Activated T-cell treated with anti-CD3 and anti-CD28 coated beads, Interleukin-2, amount 50 U/mL, for 24 hours (primary cell): ENCODE data around the gene C17orf78.
"Not testable (repeated sequence)": the region's sequence is repeated elsewhere in the genome, so short reads cannot be mapped to it uniquely, and the experiment has no call there.

Experiments used
- DNase-seq: peaks from one replicate; pipeline ENCODE4 v3.0.0-alpha.2; 2020
- H3K27ac Mint-ChIP-seq: 2 replicates; pipeline ENCODE4 v1.8.0; 2020; ENCODE audit warnings: mild to moderate bottlenecking, mixed read lengths
- H3K27me3 Mint-ChIP-seq: 2 replicates; pipeline ENCODE4 v1.8.0; 2020; ENCODE audit warnings: mixed read lengths
- H3K36me3 Mint-ChIP-seq: 2 replicates; pipeline ENCODE4 v1.8.0; 2020; ENCODE audit warnings: low read depth, mixed read lengths
- H3K4me1 Mint-ChIP-seq: 2 replicates; pipeline ENCODE4 v1.8.0; 2020; ENCODE audit warnings: low read depth, mixed read lengths
- H3K4me3 Mint-ChIP-seq: 2 replicates; pipeline ENCODE4 v1.8.0; 2020; ENCODE audit warnings: mild to moderate bottlenecking, moderate library complexity, mixed read lengths
- H3K9me3 Mint-ChIP-seq: 2 replicates; pipeline ENCODE4 v1.8.0; 2020; ENCODE audit warnings: mixed read lengths

The C17orf78 gene

DNA sequence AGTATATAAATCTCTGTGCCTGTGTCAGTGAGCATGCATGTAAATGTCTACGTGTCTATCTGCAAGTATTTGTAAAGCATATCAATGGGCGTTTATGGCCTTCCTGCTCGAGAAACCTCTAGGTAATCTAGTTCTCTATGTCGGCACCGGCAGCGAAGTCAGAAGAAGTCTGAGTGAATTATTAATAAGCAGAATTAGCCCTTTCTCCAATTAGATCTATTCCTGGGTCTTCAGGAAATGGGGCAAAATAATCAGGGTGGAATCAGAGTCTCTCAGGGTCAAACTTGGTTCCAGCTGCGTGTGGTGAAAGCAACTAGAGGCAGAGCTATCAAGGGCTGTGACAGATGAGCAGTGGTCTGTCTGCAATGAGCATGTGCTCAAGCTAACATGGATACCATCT is at the start of gene C17orf78:
Gene C17orf78 (plus strand): TSS at position 280 of the 400 bp plus-strand sequence. CDS start 108 bp downstream, at position 388.
- H3K4me3 Mint-ChIP-seq = no peak within 1 kb of the TSS
- no peak for DNase-seq
- no peaks in the 10 kb centered on the region for H3K36me3 Mint-ChIP-seq
- no peaks in the 10 kb centered on the region for H3K9me3 Mint-ChIP-seq
- no peak within 1 kb of the TSS for H3K27ac Mint-ChIP-seq
- no peaks in the 10 kb centered on the region for H3K27me3 Mint-ChIP-seq
- peaks cover 5% of the 10 kb centered on the region for H3K4me1 Mint-ChIP-seq

DNA sequence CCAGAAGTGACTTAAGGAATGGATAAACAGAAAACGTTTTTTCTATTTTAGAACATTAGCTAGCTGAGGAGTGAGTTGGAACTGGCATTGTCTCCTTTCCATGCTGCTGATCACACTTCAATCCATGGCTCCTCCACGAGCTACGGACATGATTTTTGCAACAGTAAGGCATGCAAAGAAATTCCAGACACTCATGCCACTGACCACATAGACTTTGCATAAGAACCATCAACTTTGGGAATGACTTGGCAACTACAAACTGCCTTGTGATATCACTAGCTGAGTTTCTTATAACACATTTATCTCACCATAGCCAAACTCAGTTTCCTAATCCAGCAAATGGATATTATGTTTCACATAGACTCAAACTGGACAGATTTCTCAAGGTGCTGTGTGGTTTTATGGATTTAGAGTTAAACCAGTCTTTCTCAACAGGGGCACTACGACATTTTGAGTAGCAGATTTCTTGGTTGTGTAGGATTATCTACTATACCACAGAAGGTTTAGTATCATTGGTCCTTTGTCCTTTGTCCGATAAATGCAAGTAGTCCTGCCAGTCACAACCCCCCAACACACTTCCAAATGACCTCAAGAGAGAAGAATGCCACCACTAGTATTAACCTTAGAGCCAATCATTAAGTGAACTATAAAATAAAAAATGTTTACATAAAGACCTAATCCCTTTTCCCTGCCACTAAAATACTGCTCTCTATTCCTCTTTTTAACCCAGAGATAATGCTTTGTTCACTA is 48.3 kb upstream of the C17orf78 start:
- Mint-ChIP-seq H3K27ac (no peak overlapping the region), H3K36me3 (peaks cover 76% of the 10 kb centered on the region), H3K4me3 (no peak overlapping the region), H3K27me3 (no peaks in the 10 kb centered on the region), H3K4me1 (no peaks in the 10 kb centered on the region), H3K9me3 (no peaks in the 10 kb centered on the region)
- no peak for DNase-seq

DNA sequence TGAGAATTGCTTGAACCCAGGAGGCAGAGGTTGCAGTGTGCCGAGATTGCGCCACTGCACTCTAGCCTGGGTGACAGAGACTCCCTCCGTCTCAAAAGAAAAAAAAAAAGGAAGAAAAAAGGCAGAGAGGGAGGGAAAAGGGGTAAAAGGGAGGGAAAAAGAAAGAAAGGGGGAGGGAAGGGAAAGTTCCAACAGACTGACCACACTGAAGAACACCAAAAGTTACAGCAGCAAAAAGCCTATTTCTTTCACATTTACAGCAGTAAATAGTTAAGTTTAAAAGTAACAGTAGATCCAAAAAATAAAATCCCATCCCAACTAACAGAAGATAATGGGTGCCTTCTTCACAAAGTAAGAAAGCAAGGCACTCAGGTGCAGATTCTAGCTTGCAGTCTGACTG is 36.9 kb upstream of the C17orf78 start:
- no peaks in the 10 kb centered on the region for H3K9me3 Mint-ChIP-seq
- peaks cover 67% of the 10 kb centered on the region for H3K36me3 Mint-ChIP-seq
- no peaks in the 10 kb centered on the region for H3K27me3 Mint-ChIP-seq
- H3K27ac Mint-ChIP-seq = no peak overlapping the region
- DNase-seq = no peak
- H3K4me3 Mint-ChIP-seq = no peak overlapping the region
- H3K4me1 Mint-ChIP-seq = peaks cover 1% of the 10 kb centered on the region

DNA sequence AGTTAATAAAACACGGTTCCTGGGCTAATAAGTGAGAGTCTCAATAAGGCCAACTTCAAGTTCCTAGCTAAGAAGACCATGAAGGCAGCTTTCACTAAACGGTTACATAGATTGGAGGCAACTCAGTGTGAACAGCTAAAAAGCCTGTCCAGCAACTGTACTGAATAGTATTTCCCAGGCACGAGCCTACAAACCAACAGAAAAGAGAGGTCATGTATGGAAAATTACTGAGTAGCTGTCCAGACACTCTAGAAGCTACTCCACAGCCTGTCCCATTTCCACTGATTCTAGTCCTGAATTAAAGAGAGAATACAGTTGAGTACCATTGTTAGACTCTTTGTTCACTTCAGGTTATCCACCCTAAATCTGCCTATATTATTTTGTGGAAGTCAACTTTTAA is 36.5 kb upstream of the C17orf78 start:
- peaks cover 1% of the 10 kb centered on the region for H3K4me1 Mint-ChIP-seq
- H3K4me3 Mint-ChIP-seq = no peak overlapping the region
- H3K27ac Mint-ChIP-seq = no peak overlapping the region
- H3K27me3 Mint-ChIP-seq = no peaks in the 10 kb centered on the region
- no peaks in the 10 kb centered on the region for H3K9me3 Mint-ChIP-seq
- no peak for DNase-seq
- H3K36me3 Mint-ChIP-seq = peaks cover 65% of the 10 kb centered on the region

DNA sequence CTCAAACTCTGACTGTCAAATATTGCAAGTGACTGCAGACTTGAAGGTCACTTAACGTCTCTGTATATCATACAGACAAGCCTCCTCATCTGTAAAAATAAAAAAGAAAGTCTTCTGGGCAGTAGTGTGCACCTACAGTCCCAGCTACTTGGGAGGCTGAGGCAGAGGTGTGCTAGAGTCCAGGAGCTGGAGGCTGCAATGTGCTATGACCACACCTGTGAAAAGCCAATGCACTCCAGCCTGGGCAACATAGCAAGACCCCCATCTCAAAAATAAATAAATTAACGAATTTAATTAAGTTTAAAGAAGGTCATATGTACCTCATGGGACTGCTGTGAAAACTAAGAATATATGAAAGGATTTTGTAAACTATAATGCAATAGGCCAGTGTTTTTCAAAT is 35.0 kb upstream of the C17orf78 start:
- no peak overlapping the region for H3K27ac Mint-ChIP-seq
- no peak for DNase-seq
- H3K36me3 Mint-ChIP-seq = peaks cover 66% of the 10 kb centered on the region
- H3K4me1 Mint-ChIP-seq = peaks cover 13% of the 10 kb centered on the region
- H3K9me3 Mint-ChIP-seq = no peaks in the 10 kb centered on the region
- H3K4me3 Mint-ChIP-seq = no peak overlapping the region
- no peaks in the 10 kb centered on the region for H3K27me3 Mint-ChIP-seq

DNA sequence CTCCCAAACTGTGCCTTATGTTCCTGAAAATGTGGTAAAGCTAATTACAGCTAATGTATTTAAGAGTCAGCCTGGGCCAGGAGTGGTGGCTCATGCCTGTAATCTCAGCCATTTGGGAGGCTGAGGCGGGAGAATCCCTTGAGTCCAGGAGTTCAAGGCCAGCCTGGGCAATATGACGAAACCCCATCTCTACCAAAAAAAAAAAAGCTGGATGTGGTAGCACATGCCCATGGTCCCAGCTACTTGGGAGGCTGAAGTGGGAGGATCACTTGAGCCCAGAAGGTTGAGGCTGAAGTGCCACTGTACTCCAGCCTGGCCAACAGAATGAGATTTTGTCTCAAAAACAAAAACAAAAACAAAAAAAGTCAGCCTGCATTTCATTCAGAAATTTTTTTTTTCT is 33.2 kb upstream of the C17orf78 start:
- H3K4me1 Mint-ChIP-seq = peaks cover 19% of the 10 kb centered on the region
- H3K27ac Mint-ChIP-seq = no peak overlapping the region
- H3K9me3 Mint-ChIP-seq = no peaks in the 10 kb centered on the region
- DNase-seq = no peak
- H3K36me3 Mint-ChIP-seq = peaks cover 64% of the 10 kb centered on the region
- no peaks in the 10 kb centered on the region for H3K27me3 Mint-ChIP-seq
- no peak overlapping the region for H3K4me3 Mint-ChIP-seq

DNA sequence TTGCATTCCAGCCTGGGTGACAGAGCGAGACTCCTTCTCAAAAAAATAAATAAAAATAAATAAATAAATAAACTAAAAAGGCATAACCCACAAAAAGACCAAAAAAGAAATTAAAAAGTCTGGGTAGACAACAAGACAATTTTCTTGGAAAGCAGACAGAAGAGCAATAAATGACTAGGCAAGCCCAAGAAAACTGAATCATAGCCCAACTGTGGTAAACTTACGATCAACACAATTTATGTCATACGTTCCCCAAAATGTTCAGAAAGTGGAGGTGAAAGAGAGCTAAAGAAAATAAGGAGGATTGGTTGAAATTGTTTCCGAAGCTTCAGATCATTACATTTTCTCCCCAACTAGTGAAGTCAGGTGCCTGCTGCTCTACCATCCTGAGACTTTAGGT is 31.3 kb upstream of the C17orf78 start:
- Mint-ChIP-seq H3K4me3 (no peak overlapping the region), H3K27me3 (no peaks in the 10 kb centered on the region), H3K4me1 (peaks cover 19% of the 10 kb centered on the region), H3K36me3 (peaks cover 59% of the 10 kb centered on the region), H3K27ac (peak overlapping the region; percentile 24), H3K9me3 (no peaks in the 10 kb centered on the region)
- no peak for DNase-seq

DNA sequence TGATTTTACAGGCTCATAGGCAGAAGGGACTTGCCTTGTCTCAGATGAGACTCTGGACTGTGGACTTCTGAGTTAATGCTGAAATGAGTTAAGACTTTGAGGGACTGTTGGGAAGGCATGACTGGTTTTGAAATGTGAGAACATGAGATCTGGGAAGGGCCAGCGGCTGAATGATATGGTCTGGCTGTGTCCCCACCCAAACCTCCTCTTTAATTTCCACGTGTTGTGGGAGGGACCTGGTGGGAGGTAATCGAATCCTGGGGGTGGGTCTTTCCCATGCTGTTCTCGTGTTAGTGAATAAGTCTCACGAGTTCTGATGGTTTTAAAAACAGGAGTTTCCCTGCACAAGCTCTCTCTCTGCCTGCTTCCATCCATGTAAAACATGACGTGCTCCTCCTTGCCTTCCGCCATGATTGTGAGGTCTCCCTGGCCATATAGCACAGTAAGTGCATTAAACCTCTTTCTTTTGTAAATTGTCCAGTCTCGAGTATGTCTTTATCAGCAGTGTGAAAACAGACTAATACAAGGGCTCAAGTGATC is 28.9 kb upstream of the C17orf78 start:
- H3K4me3 Mint-ChIP-seq, DNase-seq, H3K27me3 Mint-ChIP-seq, H3K9me3 Mint-ChIP-seq, H3K27ac Mint-ChIP-seq: not testable (repeated sequence)
- H3K4me1 Mint-ChIP-seq = peaks cover 19% of the 10 kb centered on the region
- H3K36me3 Mint-ChIP-seq = peaks cover 52% of the 10 kb centered on the region

DNA sequence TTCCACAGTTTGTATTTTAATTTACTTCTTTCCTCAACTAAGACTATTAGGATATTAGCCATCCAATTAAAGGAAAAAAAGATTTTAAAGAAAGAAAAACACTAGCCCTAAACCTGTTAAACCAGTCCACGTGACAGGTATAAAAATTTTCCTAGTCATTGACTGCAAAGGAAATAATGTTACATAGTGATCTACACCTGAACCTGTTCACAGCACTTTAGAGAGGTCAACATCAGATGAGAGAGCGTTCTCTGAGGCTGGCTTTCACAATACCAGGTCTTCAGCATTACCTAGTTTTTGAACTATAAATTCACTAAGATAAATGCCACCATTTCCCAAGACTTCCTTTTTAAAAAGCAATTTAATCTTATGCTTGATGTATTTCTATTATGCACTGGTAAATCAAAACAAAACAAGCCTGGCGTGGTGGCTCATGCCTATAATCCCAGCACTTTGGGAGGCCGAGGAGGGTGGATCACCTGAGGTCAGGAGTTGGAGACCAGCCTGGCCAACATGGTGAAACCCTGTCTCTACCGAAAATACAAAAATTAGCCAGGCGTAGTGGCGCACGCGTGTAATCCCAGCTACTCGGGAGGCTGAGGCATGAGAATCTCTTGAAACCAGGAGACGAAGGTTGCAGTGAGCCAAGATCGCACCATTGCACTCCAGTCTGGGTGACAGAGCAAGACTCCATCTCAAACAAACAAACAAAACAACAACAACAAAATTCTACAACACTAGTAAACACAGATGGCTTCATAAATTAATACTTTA is 18.8 kb upstream of the C17orf78 start:
- not testable (repeated sequence) for H3K27me3 Mint-ChIP-seq, H3K27ac Mint-ChIP-seq, H3K9me3 Mint-ChIP-seq, DNase-seq
- Mint-ChIP-seq H3K4me3 (peak overlapping the region; percentile 95), H3K36me3 (peaks cover 43% of the 10 kb centered on the region), H3K4me1 (peaks cover 30% of the 10 kb centered on the region)

DNA sequence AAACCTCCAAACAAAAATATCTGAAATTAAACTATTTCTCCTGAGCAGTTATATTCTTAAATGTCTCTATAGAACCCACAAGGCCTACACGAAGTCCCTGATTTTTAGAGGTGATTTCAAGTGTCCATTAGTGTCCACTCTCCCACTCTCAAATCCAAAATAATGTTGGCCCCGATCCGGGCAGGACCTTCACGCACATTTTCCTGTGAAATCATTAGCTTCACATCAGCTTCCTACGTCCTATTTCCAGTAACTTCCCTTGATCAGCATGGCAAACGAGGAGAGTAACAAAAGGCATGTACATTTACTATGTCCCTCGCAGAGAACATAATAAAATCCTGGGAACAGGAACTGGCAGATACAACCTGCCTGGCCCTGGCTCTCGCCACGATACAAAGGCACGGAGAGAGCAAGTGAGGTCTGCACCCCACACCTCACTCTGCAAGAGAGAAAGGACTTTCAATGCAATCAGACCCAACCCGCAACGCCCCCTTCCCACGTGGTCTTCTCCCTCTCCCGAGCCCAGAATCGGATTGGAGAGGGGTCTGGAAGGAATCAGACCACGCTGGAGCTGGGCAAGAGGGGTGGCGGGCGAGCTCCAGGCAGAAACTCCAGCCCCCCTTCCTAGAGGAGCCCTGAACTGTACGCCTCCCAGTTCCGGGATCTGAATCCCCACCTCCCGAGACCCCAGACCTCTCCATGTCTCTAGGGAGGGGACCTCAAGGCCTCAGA is 17.5 kb upstream of the C17orf78 start:
- H3K4me1 Mint-ChIP-seq = peaks cover 30% of the 10 kb centered on the region
- no peaks in the 10 kb centered on the region for H3K9me3 Mint-ChIP-seq
- peak overlapping the region; percentile 91 for H3K27ac Mint-ChIP-seq
- peak; percentile 67 for DNase-seq
- peak overlapping the region; percentile 95 for H3K4me3 Mint-ChIP-seq
- peaks cover 33% of the 10 kb centered on the region for H3K36me3 Mint-ChIP-seq
- H3K27me3 Mint-ChIP-seq = no peaks in the 10 kb centered on the region

DNA sequence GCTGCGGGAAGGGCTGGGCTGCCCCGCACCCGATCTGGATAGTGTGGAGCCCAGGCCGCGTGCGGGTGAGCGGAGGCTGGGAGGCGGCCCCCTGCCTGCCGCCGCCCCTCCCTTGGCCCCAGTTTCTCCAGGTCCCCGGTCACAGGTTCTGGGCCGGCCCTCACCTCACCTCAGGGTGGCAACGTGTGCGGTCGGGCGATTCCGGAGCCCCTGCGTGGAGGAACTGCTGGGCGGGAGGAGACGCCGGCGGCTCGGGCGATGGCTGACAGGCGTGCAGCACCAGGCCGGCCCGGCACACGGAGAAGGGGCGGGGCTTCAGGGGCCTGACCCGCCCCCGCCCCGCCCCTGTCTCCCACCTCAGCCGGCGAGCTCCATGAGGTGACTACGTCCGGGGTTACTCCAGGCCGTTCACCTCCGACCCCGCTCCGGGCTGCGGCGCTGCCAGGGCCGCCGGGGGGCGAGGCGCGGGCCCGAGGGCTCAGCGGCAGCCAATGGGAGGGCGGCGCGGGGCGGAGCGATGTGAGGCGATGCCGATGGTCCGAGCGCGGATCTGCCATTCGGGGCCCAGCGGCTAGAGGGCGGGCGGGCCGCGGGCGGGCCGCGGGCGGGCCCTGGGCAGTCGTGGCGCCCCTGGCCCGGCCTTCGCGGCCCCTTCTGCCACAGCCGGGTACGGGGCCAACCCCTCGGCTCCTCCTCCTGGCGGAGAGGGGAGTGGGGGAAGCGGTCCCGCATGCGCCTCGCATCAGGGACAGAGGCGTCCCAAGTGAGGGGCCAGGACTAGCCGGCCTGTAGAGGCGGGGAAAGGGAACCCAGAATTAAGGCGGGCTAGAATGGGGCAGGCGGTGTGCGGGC is 16.7 kb upstream of the C17orf78 start:
- Mint-ChIP-seq H3K36me3 (peaks cover 29% of the 10 kb centered on the region), H3K9me3 (no peaks in the 10 kb centered on the region), H3K4me3 (peak overlapping the region; percentile 95), H3K27me3 (no peaks in the 10 kb centered on the region), H3K27ac (peak overlapping the region; percentile 91), H3K4me1 (peaks cover 30% of the 10 kb centered on the region)
- peak; percentile 93 for DNase-seq

DNA sequence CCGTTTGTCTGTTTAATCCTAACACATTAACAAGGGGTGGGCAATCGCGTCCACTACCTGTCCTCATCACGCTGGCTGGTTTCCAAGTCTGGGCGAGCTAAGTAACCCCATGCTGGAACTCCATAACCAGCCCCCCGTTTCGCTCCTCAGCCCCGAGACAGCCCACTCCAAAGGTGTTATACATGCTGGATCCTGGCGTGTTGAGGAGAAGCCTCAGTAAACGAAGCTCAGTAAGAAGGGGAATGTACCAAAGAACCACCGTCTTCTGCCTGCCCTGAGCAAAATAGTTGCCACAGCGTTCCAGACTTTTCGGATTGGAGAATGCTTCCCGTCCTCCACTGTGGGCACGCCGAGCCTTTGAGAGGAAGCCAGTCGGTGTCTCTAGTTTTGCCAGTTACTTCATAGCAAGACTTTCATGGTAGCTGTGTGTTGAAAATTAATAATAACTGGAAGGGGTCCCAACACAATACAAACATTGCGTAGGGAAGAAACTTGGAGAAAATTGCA is 16.1 kb upstream of the C17orf78 start:
- Mint-ChIP-seq H3K9me3 (no peaks in the 10 kb centered on the region), H3K27me3 (no peaks in the 10 kb centered on the region), H3K36me3 (peaks cover 22% of the 10 kb centered on the region), H3K4me1 (peaks cover 25% of the 10 kb centered on the region), H3K27ac (peak overlapping the region; percentile 72), H3K4me3 (peak overlapping the region; percentile 44)
- DNase-seq = no peak

DNA sequence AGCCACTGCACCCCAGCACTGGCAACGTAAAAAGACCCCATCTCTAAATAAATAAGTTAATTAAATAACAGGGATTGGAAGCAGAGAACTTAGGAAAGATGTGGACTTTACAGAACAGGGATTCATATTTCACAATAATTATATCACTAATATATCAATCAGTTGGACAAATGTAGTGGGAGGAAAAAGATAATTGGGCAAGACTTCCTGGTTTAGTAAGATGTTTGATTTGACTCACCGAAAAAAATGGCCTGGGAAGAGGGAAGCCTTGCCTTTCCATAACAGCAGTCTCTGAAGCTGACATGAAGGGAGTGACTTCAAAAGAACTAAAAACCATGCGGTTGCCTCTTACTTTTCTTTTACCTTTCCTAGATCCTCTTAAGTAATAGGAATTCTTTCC is 15.2 kb upstream of the C17orf78 start:
- peaks cover 22% of the 10 kb centered on the region for H3K36me3 Mint-ChIP-seq
- no peak for DNase-seq
- H3K4me1 Mint-ChIP-seq = peaks cover 25% of the 10 kb centered on the region
- no peak overlapping the region for H3K27ac Mint-ChIP-seq
- no peaks in the 10 kb centered on the region for H3K27me3 Mint-ChIP-seq
- H3K4me3 Mint-ChIP-seq = no peak overlapping the region
- no peaks in the 10 kb centered on the region for H3K9me3 Mint-ChIP-seq

DNA sequence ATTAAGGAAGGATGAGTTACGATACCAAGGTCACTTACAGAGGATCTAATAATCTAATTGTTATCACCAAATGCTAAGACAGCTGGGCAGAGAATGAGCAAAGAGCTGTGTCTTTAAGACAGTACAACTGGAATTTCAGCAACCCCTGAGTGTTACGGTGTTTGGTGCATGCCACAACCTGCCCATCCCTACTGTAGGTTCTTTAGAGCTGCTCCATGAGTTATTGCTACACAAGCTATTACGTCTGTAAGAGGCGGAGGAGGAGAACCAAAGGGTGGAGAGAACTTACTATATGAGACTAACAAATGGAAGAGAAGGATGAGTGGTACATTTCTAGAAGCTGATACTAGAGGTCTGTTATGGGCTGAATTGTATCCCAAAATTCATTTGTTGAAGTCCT is 14.2 kb upstream of the C17orf78 start:
- Mint-ChIP-seq H3K36me3 (peaks cover 20% of the 10 kb centered on the region), H3K9me3 (no peaks in the 10 kb centered on the region), H3K4me3 (no peak overlapping the region), H3K4me1 (peaks cover 25% of the 10 kb centered on the region), H3K27me3 (no peaks in the 10 kb centered on the region), H3K27ac (no peak overlapping the region)
- DNase-seq = no peak
